Hypothalamus (tissue), 51 donors: Measurements from ENCODE around the gene TMEM59L.
A peak's percentile ranks its signal among the peaks of the same experiment; 100 is the strongest.

ENCODE experiments used
- DNase-seq, 51 donors: peaks; one replicate each; lab custom pipeline; 2025; lab: John Stamatoyannopoulos, UW

TMEM59L gene

GRCh38 chr19:18670312-18670711, 57.6 kb downstream of the TMEM59L start:
- DNase-seq, result peak in 1 of 51 donors; percentile 5
